GM08714 (cell line): Measurements from ENCODE around the gene ST3GAL4.
"Not testable (repeated sequence)": the region's sequence is repeated elsewhere in the genome, so short reads cannot be mapped to it uniquely, and the experiment has no call there.

Source experiments
- H3K4me3 ChIP-seq: fragments of 200-500 bp; sonication (Bioruptor generic); 2 replicates; pipeline ENCODE4 v1.5.1; 2014; ENCODE audit warnings: mild to moderate bottlenecking, low read length, inconsistent platforms
- ZNF274 ChIP-seq: IDR thresholded peaks from 2 replicates; pipeline ENCODE4 v1.6.1; 2012; ENCODE audit warnings: mild to moderate bottlenecking, low read depth, low read length

ST3GAL4 gene

GRCh38 chr11:126393143-126393542, 37.7 kb downstream of the ST3GAL4 start:
- no peak for TF ChIP-seq ZNF274
- no peak overlapping the region for H3K4me3 ChIP-seq

- H3K4me3 ChIP-seq: no peak overlapping the region
- TF ChIP-seq ZNF274: no peak
Observed at GRCh38 chr11:126394036-126394435, 38.5 kb downstream of the ST3GAL4 start.

- H3K4me3 ChIP-seq: not testable (repeated sequence)
Observed at GRCh38 chr11:126394634-126395072, 39.2 kb downstream of the ST3GAL4 start.

- not testable (repeated sequence) for H3K4me3 ChIP-seq
Observed at GRCh38 chr11:126395784-126396183, 40.3 kb downstream of the ST3GAL4 start.

- H3K4me3 ChIP-seq: not testable (repeated sequence)
Observed at GRCh38 chr11:126396266-126396665, 40.8 kb downstream of the ST3GAL4 start.

- no peak for TF ChIP-seq ZNF274
- no peak overlapping the region for H3K4me3 ChIP-seq
Observed at GRCh38 chr11:126396965-126397364, 41.5 kb downstream of the ST3GAL4 start.

GRCh38 chr11:126398296-126398695, 42.8 kb downstream of the ST3GAL4 start:
- H3K4me3 ChIP-seq: no peak overlapping the region
- no peak for TF ChIP-seq ZNF274

GRCh38 chr11:126398721-126399120, 43.2 kb downstream of the ST3GAL4 start:
- H3K4me3 ChIP-seq: no peak overlapping the region
- no peak for TF ChIP-seq ZNF274

GRCh38 chr11:126400019-126400418, 44.5 kb downstream of the ST3GAL4 start:
- no peak for TF ChIP-seq ZNF274
- no peak overlapping the region for H3K4me3 ChIP-seq

GRCh38 chr11:126400479-126400878, 45.0 kb downstream of the ST3GAL4 start:
- TF ChIP-seq ZNF274: no peak
- H3K4me3 ChIP-seq: no peak overlapping the region

- no peak overlapping the region for H3K4me3 ChIP-seq
Observed at GRCh38 chr11:126403022-126403581, 47.6 kb downstream of the ST3GAL4 start.

GRCh38 chr11:126403658-126404057, 48.2 kb downstream of the ST3GAL4 start:
- H3K4me3 ChIP-seq: no peak overlapping the region
- no peak for TF ChIP-seq ZNF274

More at GRCh38 chr11:126403022-126403581, 47.6 kb downstream of the ST3GAL4 start:
- TF ChIP-seq ZNF274: no peak

- no peak overlapping the region for H3K4me3 ChIP-seq
- no peak for TF ChIP-seq ZNF274
Observed at GRCh38 chr11:126404367-126404766, 48.9 kb downstream of the ST3GAL4 start.

GRCh38 chr11:126405374-126405773, 49.9 kb downstream of the ST3GAL4 start:
- no peak overlapping the region for H3K4me3 ChIP-seq
- no peak for TF ChIP-seq ZNF274

- TF ChIP-seq ZNF274: no peak
Observed at GRCh38 chr11:126405906-126406305, 50.4 kb downstream of the ST3GAL4 start.

GRCh38 chr11:126406368-126406767, 50.9 kb downstream of the ST3GAL4 start:
- TF ChIP-seq ZNF274: no peak
- no peak overlapping the region for H3K4me3 ChIP-seq

More at GRCh38 chr11:126405906-126406305, 50.4 kb downstream of the ST3GAL4 start:
- H3K4me3 ChIP-seq: no peak overlapping the region
